Endothelial cell (in vitro differentiated cells): ENCODE data around the gene SHISA6. TPM values are rescaled to one million over a fixed set of nuclear protein-coding genes. Genes with fewer than 3 reads are reported as not detected.

Experiments used
- DNase-seq: peaks from one replicate; pipeline ENCODE4 v3.0.0; 2021; ENCODE audit warnings: low spot score
- H3K27ac Mint-ChIP-seq: one replicate; pipeline ENCODE4 v1.8.0; 2021; ENCODE audit warnings: mixed read lengths, inconsistent platforms; ENCODE audit not compliant: unreplicated experiment
- H3K27me3 Mint-ChIP-seq: one replicate; pipeline ENCODE4 v1.8.0; 2021; ENCODE audit warnings: mild to moderate bottlenecking, moderate library complexity, mixed read lengths, inconsistent platforms; ENCODE audit not compliant: unreplicated experiment
- H3K36me3 Mint-ChIP-seq: one replicate; pipeline ENCODE4 v1.8.0; 2021; ENCODE audit warnings: mild to moderate bottlenecking, low read depth, mixed read lengths, inconsistent platforms; ENCODE audit not compliant: unreplicated experiment
- H3K4me1 Mint-ChIP-seq: one replicate; pipeline ENCODE4 v1.8.0; 2021; ENCODE audit warnings: mild to moderate bottlenecking, mixed read lengths, inconsistent platforms; ENCODE audit not compliant: unreplicated experiment
- H3K4me3 Mint-ChIP-seq: one replicate; pipeline ENCODE4 v1.8.0; 2021; ENCODE audit warnings: mild to moderate bottlenecking, mixed read lengths, inconsistent platforms; ENCODE audit not compliant: unreplicated experiment
- H3K9me3 Mint-ChIP-seq: one replicate; pipeline ENCODE4 v1.8.0; 2021; ENCODE audit warnings: mixed read lengths, inconsistent platforms; ENCODE audit not compliant: unreplicated experiment
- CTCF ChIP-seq: fragments of 200-600 bp; sonication (generic); IDR thresholded peaks from one replicate; pipeline ENCODE4 v1.5.0; 2021; ENCODE audit warnings: antibody characterized with exemption; ENCODE audit not compliant: unreplicated experiment
- total RNA-seq: library from RNA; stranded (reverse); fragmentation: NEBNext Ultra II Directional; extraction: Animal tissue kit (Norgen Biotek cat#: 25700); gene quantifications from one replicate; pipeline ENCODE4 v1.2.1, GENCODE V29; 2021; ENCODE audit not compliant: unreplicated experiment

The SHISA6 gene
- total RNA-seq, 1 donor from 2014 or later, result not detected

DNA sequence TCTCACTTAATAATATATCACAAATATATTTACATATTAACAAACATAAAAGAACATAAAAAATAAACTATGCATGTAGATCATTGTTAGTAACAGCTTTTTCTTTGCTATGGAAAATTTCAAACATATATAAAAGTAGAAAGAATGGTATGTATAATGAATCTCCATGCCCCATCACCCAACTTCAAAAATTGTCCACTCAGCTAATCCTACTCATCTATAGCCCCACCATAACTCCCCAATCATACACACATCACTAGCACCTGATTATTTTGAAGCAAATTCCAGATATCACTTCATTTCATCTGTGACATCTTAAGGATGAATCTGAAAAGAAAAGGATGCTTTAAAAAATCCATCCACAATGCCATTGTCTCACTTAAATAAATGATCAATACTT is 46.8 kb downstream of the SHISA6 start:
- Mint-ChIP-seq H3K27ac (no peak overlapping the region), H3K9me3 (peaks cover 34% of the 10 kb centered on the region), H3K4me3 (no peak overlapping the region), H3K36me3 (peaks cover 11% of the 10 kb centered on the region), H3K27me3 (peaks cover 1% of the 10 kb centered on the region), H3K4me1 (no peaks in the 10 kb centered on the region)
- DNase-seq, result no peak
- no peak for TF ChIP-seq CTCF

- peaks cover 7% of the 10 kb centered on the region for H3K27me3 Mint-ChIP-seq
- peaks cover 38% of the 10 kb centered on the region for H3K9me3 Mint-ChIP-seq
Observed at GRCh38 chr17:11290814-11291213, 49.8 kb downstream of the SHISA6 start.

GRCh38 chr17:11292491-11292890 is 51.5 kb downstream of the SHISA6 start:
- no peak overlapping the region for H3K4me3 Mint-ChIP-seq
- peaks cover 48% of the 10 kb centered on the region for H3K9me3 Mint-ChIP-seq
- no peaks in the 10 kb centered on the region for H3K4me1 Mint-ChIP-seq
- DNase-seq, result no peak
- H3K27me3 Mint-ChIP-seq, result peaks cover 8% of the 10 kb centered on the region
- no peak overlapping the region for H3K27ac Mint-ChIP-seq
- TF ChIP-seq CTCF, result no peak
- H3K36me3 Mint-ChIP-seq, result peaks cover 21% of the 10 kb centered on the region

More at GRCh38 chr17:11290814-11291213, 49.8 kb downstream of the SHISA6 start:
- H3K27ac Mint-ChIP-seq, result no peak overlapping the region
- no peak for TF ChIP-seq CTCF
- H3K4me1 Mint-ChIP-seq, result no peaks in the 10 kb centered on the region
- H3K36me3 Mint-ChIP-seq, result peaks cover 16% of the 10 kb centered on the region
- DNase-seq, result no peak
- no peak overlapping the region for H3K4me3 Mint-ChIP-seq

- no peak overlapping the region for H3K27ac Mint-ChIP-seq
- H3K9me3 Mint-ChIP-seq, result peaks cover 52% of the 10 kb centered on the region
- no peaks in the 10 kb centered on the region for H3K4me1 Mint-ChIP-seq
- H3K27me3 Mint-ChIP-seq, result peaks cover 8% of the 10 kb centered on the region
- no peak overlapping the region for H3K4me3 Mint-ChIP-seq
- DNase-seq, result no peak
- TF ChIP-seq CTCF, result no peak
- H3K36me3 Mint-ChIP-seq, result peaks cover 27% of the 10 kb centered on the region
Observed at GRCh38 chr17:11293480-11293879, 52.5 kb downstream of the SHISA6 start.

DNA sequence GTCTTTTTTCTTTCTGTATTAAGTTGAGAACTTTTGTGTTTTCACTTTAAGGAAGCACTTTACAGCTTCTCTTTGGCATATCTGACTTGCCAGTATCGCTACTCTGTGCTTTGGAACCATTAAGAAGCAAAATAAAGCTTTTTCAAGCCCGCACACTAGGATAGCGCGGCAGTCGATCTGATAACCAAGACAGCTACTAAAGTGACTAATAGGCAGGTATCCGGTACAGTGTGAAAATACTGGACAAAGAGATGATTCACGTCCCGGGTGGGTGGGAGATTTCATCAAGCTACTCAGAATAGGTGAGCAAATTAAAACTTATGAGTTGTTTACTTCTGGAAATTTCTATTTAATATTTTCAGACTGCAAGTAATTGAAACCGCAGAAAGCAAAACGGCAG is 53.8 kb downstream of the SHISA6 start:
- no peak for TF ChIP-seq CTCF
- H3K9me3 Mint-ChIP-seq, result peaks cover 64% of the 10 kb centered on the region
- H3K4me1 Mint-ChIP-seq, result no peaks in the 10 kb centered on the region
- H3K27ac Mint-ChIP-seq, result no peak overlapping the region
- DNase-seq, result no peak
- peaks cover 8% of the 10 kb centered on the region for H3K27me3 Mint-ChIP-seq
- H3K36me3 Mint-ChIP-seq, result peaks cover 33% of the 10 kb centered on the region
- H3K4me3 Mint-ChIP-seq, result no peak overlapping the region
